ENCODE measurements around the gene THSD7B. TPM values are rescaled to one million over a fixed set of nuclear protein-coding genes. Genes with fewer than 3 reads are reported as not detected.
"Not testable (repeated sequence)": the region's sequence is repeated elsewhere in the genome, so short reads cannot be mapped to it uniquely, and the experiment has no call there.

The THSD7B gene
- total and polyA plus RNA-seq, 2 experiments from 2014 or later = not detected

- Histone ChIP-seq H3K9me3 (ENCODE audit: low read depth) (no peaks in the 10 kb centered on the region), H3K4me3 (no peak overlapping the region), H3K4me1 (ENCODE audit: low read depth) (no peaks in the 10 kb centered on the region), H3K27ac (no peak overlapping the region), H3K27me3 (no peaks in the 10 kb centered on the region), H3K36me3 (no peaks in the 10 kb centered on the region)
- no peak for DNase-seq (ENCODE audit: low read depth in 1 of 2, low spot score in 1 of 2)
- TF ChIP-seq CTCF (IDR thresholded peaks at IDR 0.05; ENCODE audit: low read depth, low read length) = no peak
These were observed 535.6 kb downstream of the THSD7B start for GRCh38 chr2:137300987-137301386.

- no peak for TF ChIP-seq CTCF (IDR thresholded peaks at IDR 0.05; ENCODE audit: low read depth, low read length)
- H3K9me3 ChIP-seq (ENCODE audit: low read depth) = no peaks in the 10 kb centered on the region
- no peak for DNase-seq (ENCODE audit: low read depth in 1 of 2, low spot score in 1 of 2)
- no peak overlapping the region for H3K4me3 ChIP-seq
- no peaks in the 10 kb centered on the region for H3K27me3 ChIP-seq
- no peaks in the 10 kb centered on the region for H3K36me3 ChIP-seq
- no peaks in the 10 kb centered on the region for H3K4me1 ChIP-seq (ENCODE audit: low read depth)
- H3K27ac ChIP-seq = no peak overlapping the region
These were observed 537.6 kb downstream of the THSD7B start for GRCh38 chr2:137302957-137303356.

GRCh38 chr2:137316075-137316474 lies 550.7 kb downstream of the THSD7B start:
- Histone ChIP-seq H3K36me3 (no peaks in the 10 kb centered on the region), H3K4me1 (ENCODE audit: low read depth) (no peaks in the 10 kb centered on the region), H3K4me3 (no peak overlapping the region), H3K27ac (no peak overlapping the region), H3K27me3 (no peaks in the 10 kb centered on the region), H3K9me3 (ENCODE audit: low read depth) (no peaks in the 10 kb centered on the region)
- DNase-seq (ENCODE audit: low read depth in 1 of 2, low spot score in 1 of 2) = no peak
- TF ChIP-seq CTCF (IDR thresholded peaks at IDR 0.05; ENCODE audit: low read depth, low read length) = no peak

- Histone ChIP-seq H3K36me3 (no peaks in the 10 kb centered on the region), H3K9me3 (ENCODE audit: low read depth) (no peaks in the 10 kb centered on the region), H3K4me1 (ENCODE audit: low read depth) (no peaks in the 10 kb centered on the region), H3K27ac (no peak overlapping the region), H3K4me3 (no peak overlapping the region), H3K27me3 (no peaks in the 10 kb centered on the region)
- TF ChIP-seq CTCF (IDR thresholded peaks at IDR 0.05; ENCODE audit: low read depth, low read length) = no peak
- no peak for DNase-seq (ENCODE audit: low read depth in 1 of 2, low spot score in 1 of 2)
These were observed 556.2 kb downstream of the THSD7B start for GRCh38 chr2:137321566-137321965.

GRCh38 chr2:137331562-137331961 lies 566.2 kb downstream of the THSD7B start:
- not testable (repeated sequence) for H3K27ac ChIP-seq; H3K4me1 ChIP-seq (ENCODE audit: low read depth); H3K9me3 ChIP-seq (ENCODE audit: low read depth); H3K4me3 ChIP-seq; H3K27me3 ChIP-seq; DNase-seq (ENCODE audit: low read depth in 1 of 2, low spot score in 1 of 2); H3K36me3 ChIP-seq

GRCh38 chr2:137333386-137334165 lies 568.2 kb downstream of the THSD7B start:
- no peaks in the 10 kb centered on the region for H3K9me3 ChIP-seq (ENCODE audit: low read depth)
- no peaks in the 10 kb centered on the region for H3K36me3 ChIP-seq
- TF ChIP-seq CTCF (IDR thresholded peaks at IDR 0.05; ENCODE audit: low read depth, low read length) = no peak
- no peak overlapping the region for H3K27ac ChIP-seq
- no peak for DNase-seq (ENCODE audit: low read depth in 1 of 2, low spot score in 1 of 2)
- H3K4me1 ChIP-seq (ENCODE audit: low read depth) = no peaks in the 10 kb centered on the region
- H3K4me3 ChIP-seq = no peak overlapping the region
- H3K27me3 ChIP-seq = no peaks in the 10 kb centered on the region
